PC-3 (cell line): ENCODE results near the gene MACROD1. TPM values are rescaled to one million over a fixed set of nuclear protein-coding genes. Genes with fewer than 3 reads are reported as not detected.

Experiments used
- ATAC-seq: fragments of 200-7000 bp; cut with Tn5 transposase; 2 replicates; pipeline ENCODE4 v1.9.1; 2020; ENCODE audit warnings: mild to moderate bottlenecking, moderate library complexity
- BruUV-seq: library from RNA; stranded (reverse); fragments of 400-500 nt; replicated peaks from 2 replicates; lab custom pipeline; 2021; lab: Mats Ljungman, UMichigan
- CTCF ChIA-PET: fragments of 300-600 bp; sonication (Branson Sonifier 250); formaldehyde crosslinking; loops from one replicate; lab custom pipeline; 2022; ENCODE audit warnings: antibody characterized with exemption; lab: Charles Lee
- POLR2A ChIA-PET: fragments of 300-600 bp; sonication (Branson Sonifier 250); formaldehyde crosslinking; loops from one replicate; lab custom pipeline; 2022; ENCODE audit warnings: antibody characterized with exemption; ENCODE audit not compliant: unreplicated experiment; lab: Charles Lee
- DNase-seq: peaks from one replicate; pipeline ENCODE4 v3.0.0-alpha.2; 2015
- H2AFZ ChIP-seq: fragments of 300-600 bp; sonication (generic); 2 replicates; pipeline ENCODE4 v1.6.0; 2016; ENCODE audit warnings: antibody characterized with exemption, low read length
- H3F3A ChIP-seq: fragments of 300-600 bp; sonication (generic); one replicate; pipeline ENCODE4 v1.6.0; 2017; ENCODE audit warnings: antibody characterized with exemption, low read length, control low read depth, mild to moderate bottlenecking; ENCODE audit not compliant: unreplicated experiment
- H3K27ac ChIP-seq: fragments of 300-600 bp; sonication (generic); 2 replicates; pipeline ENCODE4 v1.5.1; 2016; ENCODE audit warnings: mild to moderate bottlenecking, low read length
- H3K27me3 ChIP-seq: fragments of 300-600 bp; sonication (generic); 2 replicates; pipeline ENCODE4 v1.6.1; 2016; ENCODE audit warnings: low read length, mixed read lengths
- H3K36me3 ChIP-seq: fragments of 300-600 bp; sonication (generic); 2 replicates; pipeline ENCODE4 v1.6.1; 2016; ENCODE audit warnings: low read depth, mixed run types, low read length, mixed read lengths
- H3K4me1 ChIP-seq: fragments of 300-600 bp; sonication (generic); 2 replicates; pipeline ENCODE4 v1.5.1; 2016; ENCODE audit warnings: low read length; ENCODE audit not compliant: insufficient read depth
- H3K4me2 ChIP-seq: fragments of 300-600 bp; sonication (generic); 2 replicates; pipeline ENCODE4 v1.6.0; 2016; ENCODE audit warnings: low read length
- H3K4me3 ChIP-seq: fragments of 300-600 bp; sonication (generic); 2 replicates; pipeline ENCODE4 v1.5.1; 2016; ENCODE audit warnings: mild to moderate bottlenecking, low read length, mixed read lengths
- H3K79me2 ChIP-seq: fragments of 300-600 bp; sonication (generic); 2 replicates; pipeline ENCODE4 v1.6.1; 2017; ENCODE audit warnings: low read length, mixed read lengths
- H3K9ac ChIP-seq: fragments of 300-600 bp; sonication (generic); 2 replicates; pipeline ENCODE4 v1.6.0; 2016; ENCODE audit warnings: mild to moderate bottlenecking, low read length
- H3K9me2 ChIP-seq: fragments of 300-600 bp; sonication (generic); replicated peaks from 2 replicates; pipeline ENCODE4 v1.6.1; 2016; ENCODE audit warnings: mixed run types, low read length, mixed read lengths
- H3K9me3 ChIP-seq: fragments of 300-600 bp; sonication (generic); 2 replicates; pipeline ENCODE4 v1.6.1; 2016; ENCODE audit warnings: low read length, mixed read lengths
- H4K20me1 ChIP-seq: fragments of 300-600 bp; sonication (generic); 2 replicates; pipeline ENCODE4 v1.6.1; 2016; ENCODE audit warnings: low read length, mixed read lengths
- CTCF ChIP-seq: fragments of 300-600 bp; sonication (generic); conservative IDR thresholded peaks from 2 replicates; pipeline ENCODE4 v1.5.1; 2017; ENCODE audit warnings: antibody characterized with exemption, low read depth, mild to moderate bottlenecking, low read length
- EZH2 ChIP-seq: fragments of 300-600 bp; sonication (generic); IDR thresholded peaks from one replicate; pipeline ENCODE4 v1.6.1; 2017; ENCODE audit warnings: antibody characterized with exemption, mild to moderate bottlenecking, low read length; ENCODE audit not compliant: unreplicated experiment
- EZH2phosphoT487 ChIP-seq: fragments of 300-600 bp; sonication (generic); IDR thresholded peaks from 2 replicates; pipeline ENCODE4 v1.6.1; 2018; ENCODE audit warnings: mild to moderate bottlenecking, antibody characterized with exemption, low read length, borderline replicate concordance
- intact Hi-C: fragments of 100-400 bp; cut with micrococcal nuclease; formaldehyde crosslinking; loops from 2 replicates; pipeline ENCODE4 v1.9.0; 2023
- total RNA-seq: library from RNA; depleted of rRNA; stranded (reverse); fragments of >200 nt; gene quantifications from 2 replicates; pipeline ENCODE4 v1.2.3, GENCODE V29; 2014

The MACROD1 gene
- total RNA-seq, 1 experiment from 2014 or later: 71.4 TPM

DNA sequence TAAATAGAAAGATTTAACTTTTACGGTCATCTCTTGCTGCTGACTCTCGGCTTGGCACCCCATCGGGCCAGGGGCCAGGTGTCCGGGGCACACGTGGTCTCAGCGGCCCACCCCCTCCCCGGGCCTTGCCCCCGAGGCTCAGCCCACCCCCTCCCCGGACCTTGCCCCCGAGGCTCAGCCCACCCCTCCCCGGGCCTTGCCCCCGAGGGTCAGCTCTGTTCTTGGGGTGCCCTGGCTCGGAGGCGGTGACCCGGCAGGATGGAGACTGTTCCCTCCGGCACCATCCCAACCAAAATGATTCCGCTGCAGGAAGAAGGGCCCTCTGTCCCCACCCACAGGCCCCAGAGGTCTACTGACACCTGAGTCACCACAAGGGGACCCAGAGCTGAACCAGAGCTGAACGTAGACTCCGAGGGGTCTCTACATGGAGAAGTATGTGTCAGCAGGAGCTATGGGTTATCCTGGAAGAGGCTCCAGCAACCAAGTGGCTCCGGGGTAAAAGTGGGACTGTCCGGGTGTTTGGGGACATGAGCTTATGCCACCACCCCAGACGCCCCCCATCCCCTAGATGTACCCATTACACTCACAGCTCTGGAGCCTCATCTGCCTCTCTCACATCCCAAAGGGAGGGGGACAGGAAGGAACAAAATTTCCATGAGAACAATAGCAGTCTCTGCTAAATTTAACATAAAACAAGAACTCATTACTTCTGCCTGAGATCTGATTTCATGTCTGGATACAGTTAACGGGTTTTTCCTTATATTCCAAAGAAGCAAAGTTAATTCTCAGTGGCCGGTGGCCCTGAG, 38.4 kb downstream of the MACROD1 start:
- Histone ChIP-seq H3K27ac (no peak overlapping the region), H3K4me3 (no peak overlapping the region), H3K4me1 (no peaks in the 10 kb centered on the region), H3K9ac (no peak overlapping the region), H2AFZ (no peak overlapping the region), H3K9me2 (no peaks in the 10 kb centered on the region), H3K4me2 (no peak overlapping the region), H3F3A (no peaks in the 10 kb centered on the region), H3K9me3 (no peaks in the 10 kb centered on the region), H4K20me1 (no peaks in the 10 kb centered on the region), H3K79me2 (no peaks in the 10 kb centered on the region), H3K36me3 (no peaks in the 10 kb centered on the region), H3K27me3 (no peaks in the 10 kb centered on the region)
- no peak for TF ChIP-seq EZH2
- no peak for TF ChIP-seq CTCF
- TF ChIP-seq EZH2phosphoT487: no peak
- DNase-seq (no peak), ATAC-seq (no peak)
- intact Hi-C loops: no loop called here
- BruUV-seq: no TSS peak
- ChIA-PET CTCF (no interaction called here), POLR2A (no interaction called here)

GRCh38 chr11:64126796-64127195, 39.1 kb downstream of the MACROD1 start:
- H4K20me1 ChIP-seq: no peaks in the 10 kb centered on the region
- no peaks in the 10 kb centered on the region for H3F3A ChIP-seq
- intact Hi-C loops: no loop called here
- no TSS peak for BruUV-seq
- ATAC-seq (no peak), DNase-seq (no peak)
- H3K4me1 ChIP-seq: no peaks in the 10 kb centered on the region
- H3K79me2 ChIP-seq: no peaks in the 10 kb centered on the region
- no peak overlapping the region for H3K27ac ChIP-seq
- H3K9me3 ChIP-seq: no peaks in the 10 kb centered on the region
- H2AFZ ChIP-seq: no peak overlapping the region
- no peaks in the 10 kb centered on the region for H3K36me3 ChIP-seq
- no peaks in the 10 kb centered on the region for H3K27me3 ChIP-seq
- POLR2A ChIA-PET: no interaction called here
- H3K9me2 ChIP-seq: no peaks in the 10 kb centered on the region
- H3K4me2 ChIP-seq: no peak overlapping the region
- H3K9ac ChIP-seq: no peak overlapping the region
- CTCF ChIA-PET: no interaction called here
- no peak overlapping the region for H3K4me3 ChIP-seq
- TF ChIP-seq EZH2: no peak
- no peak for TF ChIP-seq CTCF

GRCh38 chr11:64126371-64126770, 39.5 kb downstream of the MACROD1 start:
- Histone ChIP-seq H3K4me3 (no peak overlapping the region), H3K4me1 (no peaks in the 10 kb centered on the region), H3K9me2 (no peaks in the 10 kb centered on the region), H3K36me3 (no peaks in the 10 kb centered on the region), H3K27me3 (no peaks in the 10 kb centered on the region), H3K9ac (no peak overlapping the region), H3K27ac (no peak overlapping the region), H3K4me2 (no peak overlapping the region), H3K79me2 (no peaks in the 10 kb centered on the region), H2AFZ (no peak overlapping the region), H3F3A (no peaks in the 10 kb centered on the region), H4K20me1 (no peaks in the 10 kb centered on the region), H3K9me3 (no peaks in the 10 kb centered on the region)
- ChIA-PET POLR2A (no interaction called here), CTCF (no interaction called here)
- TF ChIP-seq EZH2phosphoT487 (no peak), CTCF (no peak), EZH2 (no peak)
- DNase-seq: no peak
- no TSS peak for BruUV-seq
- intact Hi-C loops: no loop called here
- ATAC-seq: no peak
